Upper lobe of left lung (tissue), 4 donors: ENCODE measurements around the gene SEC23A.

Source experiments
- CTCF ChIP-seq, 6 experiments: fragments of 450-650 bp in 4 of 6; fragments of 200-600 bp in 2 of 6; sonication (generic) in 2 of 6; IDR thresholded peaks; one replicate each; pipeline ENCODE4 v1.5.1; 2016 to 2019; ENCODE audit warnings: antibody characterized with exemption in 6 of 6
- EP300 ChIP-seq, 4 donors: sonication (generic); formaldehyde crosslinking; IDR thresholded peaks; one replicate each; pipeline ENCODE4 v1.5.1; 2017; ENCODE audit warnings: antibody characterized with exemption in 4 of 4, control low read depth in 2 of 4
- POLR2A ChIP-seq, 4 donors: fragments of 450-650 bp; IDR thresholded peaks; one replicate each; pipeline ENCODE4 v1.5.1; 2016 to 2017; ENCODE audit warnings: antibody characterized with exemption in 4 of 4, mild to moderate bottlenecking in 2 of 4
- POLR2AphosphoS5 ChIP-seq, 2 donors: sonication (generic); formaldehyde crosslinking; IDR thresholded peaks; one replicate each; pipeline ENCODE4 v1.5.1; 2017; ENCODE audit warnings: antibody characterized with exemption in 2 of 2

GRCh38 chr14:39102969-39103957 lies at the start of gene SEC23A:
- TF ChIP-seq CTCF (IDR thresholded peaks at IDR 0.05) (peak in 2 of 6 experiments; percentile 12 to 15), POLR2A (IDR thresholded peaks at IDR 0.05) (peak; percentile 48 to 93 (median 80)), EP300 (IDR thresholded peaks at IDR 0.05) (peak in 1 of 4 donors; percentile 34), POLR2AphosphoS5 (IDR thresholded peaks at IDR 0.05) (peak; percentile 91 to 99)
